ENCODE results near the gene ANKHD1. TPM values are rescaled to one million over a fixed set of nuclear protein-coding genes. Genes with fewer than 3 reads are reported as not detected.

The ANKHD1 gene
- total and polyA plus RNA-seq, 2 of the 8 experiments (the other 6 are each of a cell fraction or from before 2014, with no cell fraction given), result 69.9 to 108 TPM

- peak; percentile 3; the same call in 1 of the 2 replicates for TF ChIP-seq RBBP5 (IDR thresholded peaks at IDR 0.05; ENCODE audit: borderline replicate concordance, low read depth, low read length)
- peak; percentile 60 for TF ChIP-seq KDM4A (IDR thresholded peaks at IDR 0.05; ENCODE audit: low read depth, low read length, severe bottlenecking)
- TF ChIP-seq HDAC2 (IDR thresholded peaks at IDR 0.05; ENCODE audit: borderline replicate concordance in 1 of 2, low read depth in 2 of 2, low read length in 2 of 2), result no peak
- no peak for TF ChIP-seq CBX8 (IDR thresholded peaks at IDR 0.05; ENCODE audit: borderline replicate concordance, low read depth, low read length)
- TF ChIP-seq TBP (IDR thresholded peaks at IDR 0.05; ENCODE audit: low read depth, low read length), result peak; percentile 86
- TF ChIP-seq BRCA1 (IDR thresholded peaks at IDR 0.05; ENCODE audit: low read depth, low read length), result no peak
- no peak for TF ChIP-seq POU5F1 (IDR thresholded peaks at IDR 0.05; ENCODE audit: low read depth, low read length)
- TF ChIP-seq SAP30 (IDR thresholded peaks at IDR 0.05; ENCODE audit: insufficient read depth, insufficient replicate concordance, low read length), result no peak
These were observed at the start of gene ANKHD1 (continued) for GRCh38 chr5:140401362-140402257.

Measured in H1 (cell line).